Breast epithelium (tissue), 3 donors: Measurements from ENCODE around the gene ADH4.

Source experiments
- POLR2A ChIP-seq: fragments of 450-650 bp; IDR thresholded peaks from one replicate; pipeline ENCODE4 v1.6.1; 2016; ENCODE audit warnings: antibody characterized with exemption, mild to moderate bottlenecking, moderate library complexity
- POLR2AphosphoS5 ChIP-seq, 3 donors: sonication (generic); formaldehyde crosslinking; IDR thresholded peaks; one replicate each; pipeline ENCODE4 v1.6.1; 2017; ENCODE audit warnings: antibody characterized with exemption in 3 of 3
- TF ChIP-seq, protein P1 (sequence below), 3 donors: fragments of 450-650 bp; IDR thresholded peaks; one replicate each; pipeline ENCODE4 v1.5.1; 2016 to 2017; ENCODE audit warnings: antibody characterized with exemption in 3 of 3, mild to moderate bottlenecking in 3 of 3, moderate library complexity in 3 of 3

DNA sequence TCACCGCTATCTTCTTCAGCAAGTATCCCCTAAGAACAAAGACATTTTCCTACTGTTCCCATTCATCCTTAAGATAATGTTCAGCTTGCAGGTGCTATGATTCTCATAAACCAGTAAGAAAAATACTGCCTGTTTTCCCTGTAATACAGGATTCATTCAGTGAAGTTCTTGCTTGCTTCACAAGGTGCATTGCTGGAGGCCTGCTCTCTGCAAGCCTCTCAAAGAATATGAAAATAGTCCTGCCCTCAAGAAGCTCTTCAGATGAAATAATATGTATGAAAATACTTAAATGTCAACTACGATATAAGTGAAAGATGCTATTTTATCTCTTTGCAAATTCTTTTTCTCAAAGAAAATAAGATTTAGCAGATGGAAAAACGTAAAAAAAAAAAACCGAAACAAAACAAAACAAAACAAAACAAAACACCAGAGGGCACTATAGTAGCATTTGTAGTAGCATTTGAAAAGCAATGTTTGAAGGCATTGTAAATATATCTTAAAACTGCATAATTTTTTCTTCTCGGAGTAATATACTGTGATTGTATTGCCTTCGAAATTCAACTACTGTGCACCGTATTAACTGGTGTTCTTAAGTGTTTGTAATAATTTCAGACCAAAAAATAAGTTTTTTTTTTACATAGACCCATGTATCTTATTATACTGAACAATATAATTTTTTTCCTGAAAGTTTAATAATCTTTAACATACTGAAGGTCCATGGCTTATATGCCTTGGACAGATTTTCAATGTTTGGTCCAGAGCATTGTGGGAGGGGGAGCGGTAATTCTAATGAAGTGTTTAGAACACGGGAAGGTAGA lies 26.0 kb downstream of the ADH4 start:
- no peak for TF ChIP-seq POLR2A
- no peak for TF ChIP-seq POLR2AphosphoS5 (IDR thresholded peaks at IDR 0.05)
- TF ChIP-seq, protein P1, sequence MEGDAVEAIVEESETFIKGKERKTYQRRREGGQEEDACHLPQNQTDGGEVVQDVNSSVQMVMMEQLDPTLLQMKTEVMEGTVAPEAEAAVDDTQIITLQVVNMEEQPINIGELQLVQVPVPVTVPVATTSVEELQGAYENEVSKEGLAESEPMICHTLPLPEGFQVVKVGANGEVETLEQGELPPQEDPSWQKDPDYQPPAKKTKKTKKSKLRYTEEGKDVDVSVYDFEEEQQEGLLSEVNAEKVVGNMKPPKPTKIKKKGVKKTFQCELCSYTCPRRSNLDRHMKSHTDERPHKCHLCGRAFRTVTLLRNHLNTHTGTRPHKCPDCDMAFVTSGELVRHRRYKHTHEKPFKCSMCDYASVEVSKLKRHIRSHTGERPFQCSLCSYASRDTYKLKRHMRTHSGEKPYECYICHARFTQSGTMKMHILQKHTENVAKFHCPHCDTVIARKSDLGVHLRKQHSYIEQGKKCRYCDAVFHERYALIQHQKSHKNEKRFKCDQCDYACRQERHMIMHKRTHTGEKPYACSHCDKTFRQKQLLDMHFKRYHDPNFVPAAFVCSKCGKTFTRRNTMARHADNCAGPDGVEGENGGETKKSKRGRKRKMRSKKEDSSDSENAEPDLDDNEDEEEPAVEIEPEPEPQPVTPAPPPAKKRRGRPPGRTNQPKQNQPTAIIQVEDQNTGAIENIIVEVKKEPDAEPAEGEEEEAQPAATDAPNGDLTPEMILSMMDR (IDR thresholded peaks at IDR 0.05), result no peak
